B cell (primary cell): ENCODE results near the gene SAFB. TPM values are rescaled to one million over a fixed set of nuclear protein-coding genes. Genes with fewer than 3 reads are reported as not detected.

Experiments
- ATAC-seq: fragments of 200-7000 bp; cut with Tn5 transposase; one replicate; pipeline ENCODE4 v1.10.0; 2021; ENCODE audit warnings: low read depth, mild to moderate bottlenecking, moderate number of reproducible peaks, moderate library complexity
- CTCF ChIA-PET: fragments of 350-600 bp; sonication (Branson Sonifier 250); formaldehyde crosslinking; loops from one replicate; lab custom pipeline; 2021; ENCODE audit warnings: antibody characterized with exemption, inconsistent platforms; lab: Charles Lee
- POLR2A ChIA-PET: fragments of 350-600 bp; sonication (Branson Sonifier 250); formaldehyde crosslinking; loops from one replicate; lab custom pipeline; 2021; ENCODE audit warnings: antibody characterized with exemption; lab: Charles Lee
- DNase-seq: peaks from one replicate; pipeline ENCODE4 v3.0.0; 2013
- H2AFZ ChIP-seq: 2 replicates; pipeline ENCODE4 v1.6.1; 2012; ENCODE audit warnings: mild to moderate bottlenecking, low read depth, low read length; ENCODE audit not compliant: insufficient read depth, poor library complexity, severe bottlenecking
- H3K27ac ChIP-seq, 2 donors: 1 replicate in 1 of 2; 2 replicates in 1 of 2; pipeline ENCODE4 v1.5.1; 2012 to 2013; ENCODE audit warnings: low read length in 2 of 2, mild to moderate bottlenecking in 2 of 2, moderate library complexity in 1 of 2
- H3K27me3 ChIP-seq, 4 experiments: fragments of 200-600 bp in 1 of 4; sonication (generic) in 1 of 4; replicated peaks in 1 of 4; 1 replicate in 2 of 4; 2 replicates in 2 of 4; pipeline versions ENCODE4 v1.6.1 to v1.7.0; 2013 to 2016; ENCODE audit warnings: low read length in 3 of 4, mild to moderate bottlenecking in 2 of 4, mixed read lengths in 1 of 4, moderate library complexity in 1 of 4; ENCODE audit not compliant: insufficient read depth in 4 of 4, control insufficient read depth in 3 of 4; ENCODE audit errors: control extremely low read depth in 1 of 4
- H3K36me3 ChIP-seq, 2 experiments: replicated peaks in 1 of 2; 1 replicate in 1 of 2; 2 replicates in 1 of 2; pipeline versions ENCODE4 v1.6.1 to v1.7.1; 2013; ENCODE audit warnings: low read length in 1 of 2; ENCODE audit not compliant: insufficient read depth in 2 of 2, control insufficient read depth in 1 of 2; ENCODE audit errors: control extremely low read depth in 1 of 2, extremely low read depth in 1 of 2
- H3K4me1 ChIP-seq, 2 donors: fragments of 200-600 bp in 1 of 2; sonication (generic) in 1 of 2; 1 replicate in 1 of 2; 2 replicates in 1 of 2; pipeline versions ENCODE4 v1.5.1 to v1.6.1; 2013 to 2017; ENCODE audit warnings: low read length in 2 of 2; ENCODE audit not compliant: control insufficient read depth in 2 of 2, insufficient read depth in 2 of 2
- H3K4me2 ChIP-seq: replicated peaks from 2 replicates; pipeline ENCODE3; 2012; ENCODE audit warnings: mild to moderate bottlenecking, low read depth, low read length; ENCODE audit not compliant: poor library complexity, severe bottlenecking
- H3K4me3 ChIP-seq, 5 experiments: fragments of 200-600 bp in 1 of 5; sonication (generic) in 1 of 5; 1 replicate in 3 of 5; 2 replicates in 2 of 5; pipeline versions ENCODE4 v1.5.1 to v1.7.0; 2011 to 2016; ENCODE audit warnings: low read length in 4 of 5, mild to moderate bottlenecking in 4 of 5, low read depth in 2 of 5, control low read depth in 1 of 5, moderate library complexity in 1 of 5; ENCODE audit not compliant: insufficient read depth in 1 of 5; ENCODE audit errors: control extremely low read depth in 1 of 5, extremely low read depth in 1 of 5
- H3K79me2 ChIP-seq: fragments of 200-600 bp; sonication (generic); one replicate; pipeline ENCODE4 v1.6.0; 2016; ENCODE audit warnings: low read length; ENCODE audit not compliant: control insufficient read depth, insufficient read depth
- H3K9ac ChIP-seq: fragments of 200-600 bp; sonication (generic); 2 replicates; pipeline ENCODE4 v1.6.1; 2017; ENCODE audit warnings: mild to moderate bottlenecking, low read length, moderate library complexity
- H3K9me3 ChIP-seq, 3 donors: one replicate each; pipeline versions ENCODE4 v1.6.1 to v1.7.1; 2013; ENCODE audit warnings: low read length in 2 of 3; ENCODE audit not compliant: control insufficient read depth in 2 of 3, insufficient read depth in 1 of 3; ENCODE audit errors: control extremely low read depth in 1 of 3
- H4K20me1 ChIP-seq: 2 replicates; pipeline ENCODE4 v1.6.0; 2012; ENCODE audit warnings: mild to moderate bottlenecking, low read length; ENCODE audit not compliant: insufficient read depth, control insufficient read depth, poor library complexity, severe bottlenecking
- H3K27ac Mint-ChIP-seq: one replicate; pipeline ENCODE4 v1.8.0; 2021; ENCODE audit warnings: mixed read lengths
- H3K27me3 Mint-ChIP-seq: one replicate; pipeline ENCODE4 v1.8.0; 2021; ENCODE audit warnings: mixed read lengths
- H3K4me1 Mint-ChIP-seq: one replicate; pipeline ENCODE4 v1.8.0; 2021; ENCODE audit warnings: mixed read lengths
- H3K4me3 Mint-ChIP-seq: one replicate; pipeline ENCODE4 v1.8.0; 2021; ENCODE audit warnings: mixed read lengths
- H3K9me3 Mint-ChIP-seq: one replicate; pipeline ENCODE4 v1.8.0; 2022; ENCODE audit warnings: mixed read lengths; ENCODE audit not compliant: insufficient read depth
- CTCF ChIP-seq: fragments of 200-600 bp; IDR thresholded peaks from one replicate; pipeline ENCODE4 v1.8.0; 2022; ENCODE audit warnings: antibody characterized with exemption, mild to moderate bottlenecking
- EZH2 ChIP-seq: IDR thresholded peaks from 2 replicates; pipeline ENCODE4 v1.6.1; 2012; ENCODE audit warnings: borderline replicate concordance, low read depth, mild to moderate bottlenecking, moderate library complexity, low read length; ENCODE audit not compliant: insufficient read depth, poor library complexity, severe bottlenecking
- WGBS: methylation state at CpG from one replicate; pipeline ENCODE4 v1.1.5; 2013; ENCODE audit warnings: missing lambda C conversion rate; ENCODE audit not compliant: insufficient coverage; 5-methylcytosine and 5-hydroxymethylcytosine counted together
- intact Hi-C: fragments of 100-400 bp; cut with micrococcal nuclease; formaldehyde crosslinking; loops from one replicate; pipeline ENCODE4 v1.10.0; 2022
- polyA plus RNA-seq: library from polyadenylated mRNA; depleted of rRNA; stranded (reverse); fragments of >200 nt; gene quantifications from 2 replicates; pipeline ENCODE4 v1.2.3, GENCODE V29; 2012
- total RNA-seq, 2 donors: library from RNA; stranded (reverse); fragments of 120-200 nt in 1 of 2; gene quantifications; 1 replicate in 1 of 2; 2 replicates in 1 of 2; pipeline versions ENCODE4 v1.2.3 to v1.2.4, GENCODE V29; 2013 to 2022

SAFB gene
- total and polyA plus RNA-seq, 2 donors (not counting 1 experiment from before 2014, with no cell fraction given): 91.0 to 221 TPM

GRCh38 chr19:5590865-5591154 is 32.1 kb upstream of the SAFB start:
- no peaks in the 10 kb centered on the region for H3K27me3 ChIP-seq
- POLR2A ChIA-PET: no interaction called here
- H4K20me1 ChIP-seq: peaks cover 83% of the 10 kb centered on the region
- no peak overlapping the region for H3K4me2 ChIP-seq
- no peak overlapping the region for H3K27ac Mint-ChIP-seq
- WGBS: 94% methylated on average over 9 of the region's 9 CpGs
- ATAC-seq (no peak), DNase-seq (no peak)
- CTCF ChIA-PET: no interaction called here
- peaks cover 11% of the 10 kb centered on the region for H3K79me2 ChIP-seq
- no peak overlapping the region for H3K27ac ChIP-seq
- no peak overlapping the region for H3K4me3 Mint-ChIP-seq
- H2AFZ ChIP-seq: no peak overlapping the region
- H3K4me1 ChIP-seq: peaks cover 6 to 8% of the 10 kb centered on the region in 2 donors
- H3K9ac ChIP-seq: no peak overlapping the region
- H3K9me3 ChIP-seq: no peaks in the 10 kb centered on the region
- H3K4me3 ChIP-seq: no peak overlapping the region
- TF ChIP-seq EZH2: no peak
- no peak for TF ChIP-seq CTCF
- H3K4me1 Mint-ChIP-seq: peaks cover 6% of the 10 kb centered on the region
- intact Hi-C loops: no loop called here
- no peaks in the 10 kb centered on the region for H3K9me3 Mint-ChIP-seq
- no peaks in the 10 kb centered on the region for H3K27me3 Mint-ChIP-seq
- peaks cover 0 to 92% of the 10 kb centered on the region in 2 experiments for H3K36me3 ChIP-seq

GRCh38 chr19:5591476-5591875 is 31.4 kb upstream of the SAFB start:
- ChIA-PET CTCF (no interaction called here), POLR2A (no interaction called here)
- Mint-ChIP-seq H3K9me3 (no peaks in the 10 kb centered on the region), H3K4me3 (no peak overlapping the region), H3K27ac (no peak overlapping the region), H3K4me1 (peaks cover 2% of the 10 kb centered on the region), H3K27me3 (no peaks in the 10 kb centered on the region)
- Histone ChIP-seq H4K20me1 (peaks cover 78% of the 10 kb centered on the region), H3K4me2 (no peak overlapping the region), H3K4me3 (no peak overlapping the region), H2AFZ (no peak overlapping the region), H3K27me3 (no peaks in the 10 kb centered on the region), H3K27ac (no peak overlapping the region), H3K9me3 (no peaks in the 10 kb centered on the region), H3K9ac (no peak overlapping the region), H3K79me2 (peaks cover 12% of the 10 kb centered on the region), H3K4me1 (peaks cover 0 to 2% of the 10 kb centered on the region in 2 donors), H3K36me3 (peaks cover 0 to 95% of the 10 kb centered on the region in 2 experiments)
- TF ChIP-seq EZH2 (no peak), CTCF (no peak)
- over 99% methylated on average over 13 of the region's 17 CpGs for WGBS
- intact Hi-C loops: no loop called here
- no peak for ATAC-seq
- no peak for DNase-seq
